H1 (cell line): ENCODE results near the gene OR10H5.

ENCODE experiments used
- EZH2 ChIP-seq: fragments of 200-600 bp; sonication (generic); IDR thresholded peaks from 2 replicates; pipeline ENCODE4 v1.7.1; 2012; ENCODE audit warnings: low read depth, mild to moderate bottlenecking, moderate library complexity, low read length, inconsistent platforms; ENCODE audit not compliant: severe bottlenecking
- FOSL1 ChIP-seq: IDR thresholded peaks from 2 replicates; pipeline ENCODE4 v1.6.1; 2011; ENCODE audit warnings: mild to moderate bottlenecking, low read depth, low read length, moderate library complexity; ENCODE audit not compliant: insufficient read depth
- POLR2AphosphoS5 ChIP-seq: IDR thresholded peaks from 2 replicates; pipeline ENCODE4 v1.6.1; 2011; ENCODE audit warnings: low read depth, low read length
- RAD21 ChIP-seq, 2 experiments: IDR thresholded peaks in 1 of 2; conservative IDR thresholded peaks in 1 of 2; 2 replicates each; pipeline ENCODE4 v1.6.1; 2011; ENCODE audit warnings: low read depth in 2 of 2, low read length in 2 of 2, improper control_type of control experiment in 1 of 2, inconsistent platforms in 1 of 2, mild to moderate bottlenecking in 1 of 2, moderate library complexity in 1 of 2
- SUZ12 ChIP-seq: fragments of 200-600 bp; sonication (generic); IDR thresholded peaks from 2 replicates; pipeline ENCODE4 v1.6.1; 2012; ENCODE audit warnings: mild to moderate bottlenecking, inconsistent platforms, low read length, moderate library complexity, mixed read lengths
- TF ChIP-seq, protein P1 (sequence below), 3 experiments: IDR thresholded peaks; 1 replicate in 2 of 3; 2 replicates in 1 of 3; pipeline versions ENCODE4 v1.5.1 to v1.6.1; 2011; ENCODE audit warnings: low read length in 3 of 3, mild to moderate bottlenecking in 3 of 3, inconsistent platforms in 2 of 3, low read depth in 1 of 3, moderate library complexity in 1 of 3; ENCODE audit not compliant: insufficient read depth in 1 of 3; ENCODE audit errors: control extremely low read depth in 1 of 3

DNA sequence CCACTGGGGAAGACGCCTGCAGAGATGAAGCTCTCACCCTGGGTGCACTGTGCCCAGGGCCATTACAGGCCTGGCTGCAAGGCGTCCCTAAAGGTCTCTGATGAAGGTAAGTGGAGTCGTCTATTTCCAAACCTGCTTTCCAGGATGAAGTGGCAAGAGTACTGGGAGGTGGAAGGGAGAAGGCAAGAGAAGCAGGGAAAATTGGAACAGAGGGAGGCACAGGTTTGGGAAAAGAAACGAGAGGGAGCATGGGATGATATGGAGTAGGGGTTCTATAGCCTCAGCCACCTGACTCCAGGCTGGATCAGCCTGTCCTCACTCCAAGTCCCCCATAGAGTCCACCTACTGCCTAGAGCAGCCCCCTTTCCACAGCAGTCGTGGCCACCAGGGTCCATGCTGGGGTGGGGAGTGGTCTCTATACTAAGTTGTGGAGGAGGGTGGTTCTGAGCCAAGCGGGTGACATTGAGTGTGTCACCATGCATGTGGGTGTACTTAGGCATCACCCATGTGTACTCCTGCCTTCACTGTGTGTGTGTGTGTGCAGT is at the start of gene OR10H5:
- TF ChIP-seq, protein P1, sequence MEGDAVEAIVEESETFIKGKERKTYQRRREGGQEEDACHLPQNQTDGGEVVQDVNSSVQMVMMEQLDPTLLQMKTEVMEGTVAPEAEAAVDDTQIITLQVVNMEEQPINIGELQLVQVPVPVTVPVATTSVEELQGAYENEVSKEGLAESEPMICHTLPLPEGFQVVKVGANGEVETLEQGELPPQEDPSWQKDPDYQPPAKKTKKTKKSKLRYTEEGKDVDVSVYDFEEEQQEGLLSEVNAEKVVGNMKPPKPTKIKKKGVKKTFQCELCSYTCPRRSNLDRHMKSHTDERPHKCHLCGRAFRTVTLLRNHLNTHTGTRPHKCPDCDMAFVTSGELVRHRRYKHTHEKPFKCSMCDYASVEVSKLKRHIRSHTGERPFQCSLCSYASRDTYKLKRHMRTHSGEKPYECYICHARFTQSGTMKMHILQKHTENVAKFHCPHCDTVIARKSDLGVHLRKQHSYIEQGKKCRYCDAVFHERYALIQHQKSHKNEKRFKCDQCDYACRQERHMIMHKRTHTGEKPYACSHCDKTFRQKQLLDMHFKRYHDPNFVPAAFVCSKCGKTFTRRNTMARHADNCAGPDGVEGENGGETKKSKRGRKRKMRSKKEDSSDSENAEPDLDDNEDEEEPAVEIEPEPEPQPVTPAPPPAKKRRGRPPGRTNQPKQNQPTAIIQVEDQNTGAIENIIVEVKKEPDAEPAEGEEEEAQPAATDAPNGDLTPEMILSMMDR (IDR thresholded peaks at IDR 0.05; ENCODE audit: control extremely low read depth in 1 of 3, insufficient read depth in 1 of 3, low read depth in 1 of 3, low read length in 3 of 3): no peak
- TF ChIP-seq SUZ12: no peak
- TF ChIP-seq POLR2AphosphoS5: no peak
- TF ChIP-seq FOSL1: no peak
- TF ChIP-seq EZH2: no peak
- no peak for TF ChIP-seq RAD21 (IDR thresholded peaks at IDR 0.05 in 1 of 2, conservative IDR thresholded peaks at IDR 0.05 in 1 of 2; ENCODE audit: low read depth in 2 of 2, low read length in 2 of 2)
